Smooth muscle cell (in vitro differentiated cells): ENCODE data around the gene SLC34A3. TPM values are rescaled to one million over a fixed set of nuclear protein-coding genes. Genes with fewer than 3 reads are reported as not detected.

Experiments
- DNase-seq: peaks from one replicate; lab custom pipeline; 2025; ENCODE audit not compliant: unreplicated experiment; lab: John Stamatoyannopoulos, UW
- H2AFZ ChIP-seq: fragments of 200-600 bp; sonication (generic); 2 replicates; pipeline ENCODE4 v1.6.0; 2016; ENCODE audit warnings: antibody characterized with exemption, low read depth, mild to moderate bottlenecking
- H3F3A ChIP-seq: fragments of 200-600 bp; sonication (generic); 2 replicates; pipeline ENCODE4 v1.6.0; 2017; ENCODE audit warnings: antibody characterized with exemption, low read depth
- H3K27ac ChIP-seq: fragments of 200-600 bp; sonication (generic); 2 replicates; pipeline ENCODE4 v1.5.1; 2016; ENCODE audit warnings: low read depth, mild to moderate bottlenecking
- H3K27me3 ChIP-seq: fragments of 200-600 bp; sonication (generic); 2 replicates; pipeline ENCODE4 v1.6.1; 2016; ENCODE audit warnings: low read depth, mild to moderate bottlenecking
- H3K36me3 ChIP-seq: fragments of 200-600 bp; sonication (generic); 2 replicates; pipeline ENCODE4 v1.5.1; 2016; ENCODE audit warnings: low read depth
- H3K4me1 ChIP-seq: fragments of 200-600 bp; sonication (generic); 2 replicates; pipeline ENCODE4 v1.5.1; 2016; ENCODE audit warnings: low read depth
- H3K4me2 ChIP-seq: fragments of 200-600 bp; sonication (generic); 2 replicates; pipeline ENCODE4 v1.6.0; 2016; ENCODE audit warnings: mild to moderate bottlenecking
- H3K4me3 ChIP-seq: fragments of 200-600 bp; sonication (generic); 2 replicates; pipeline ENCODE4 v1.5.1; 2016; ENCODE audit warnings: mild to moderate bottlenecking
- H3K79me2 ChIP-seq: fragments of 200-600 bp; sonication (generic); 2 replicates; pipeline ENCODE4 v1.6.0; 2016; ENCODE audit warnings: low read depth, mild to moderate bottlenecking
- H3K9ac ChIP-seq: fragments of 200-600 bp; sonication (generic); 2 replicates; pipeline ENCODE4 v1.6.0; 2016; ENCODE audit warnings: low read depth
- H3K9me3 ChIP-seq: fragments of 200-600 bp; sonication (generic); replicated peaks from 2 replicates; pipeline ENCODE4 v1.5.1; 2016; ENCODE audit warnings: low read depth
- H4K20me1 ChIP-seq: fragments of 200-600 bp; sonication (generic); 2 replicates; pipeline ENCODE4 v1.6.0; 2016; ENCODE audit warnings: low read depth
- WGBS: methylation state at CpG from one replicate; pipeline ENCODE4 v1.1.7; 2016; ENCODE audit warnings: low lambda C conversion rate; 5-methylcytosine and 5-hydroxymethylcytosine counted together
- polyA plus RNA-seq: library from polyadenylated mRNA; unstranded; fragments of >200 nt; fragmentation: Nextera tagmentation; extraction: Ambion mirVana; gene quantifications from 2 replicates; pipeline ENCODE4 v1.2.1, GENCODE V29; 2016
- total RNA-seq: library from RNA; depleted of rRNA; stranded (reverse); fragments of >200 nt; gene quantifications from 2 replicates; pipeline ENCODE4 v1.2.3, GENCODE V29; 2014
- TF ChIP-seq, protein P1 (sequence below): fragments of 200-600 bp; sonication (generic); IDR thresholded peaks from 2 replicates; pipeline ENCODE4 v1.5.1; 2017; ENCODE audit warnings: borderline replicate concordance, mild to moderate bottlenecking, antibody characterized with exemption; ENCODE audit not compliant: insufficient read depth, poor library complexity, severe bottlenecking

The SLC34A3 gene
- total and polyA plus RNA-seq, 2 experiments from 2014 or later, result not detected

GRCh38 chr9:137221095-137221505 lies 9.6 kb upstream of the SLC34A3 start:
- Histone ChIP-seq H3F3A (no peaks in the 10 kb centered on the region), H3K4me3 (no peak overlapping the region), H3K79me2 (no peaks in the 10 kb centered on the region), H2AFZ (no peak overlapping the region), H3K36me3 (no peaks in the 10 kb centered on the region), H3K9ac (no peak overlapping the region), H3K27me3 (no peaks in the 10 kb centered on the region), H3K4me2 (peak overlapping the region; percentile 85), H3K9me3 (no peaks in the 10 kb centered on the region), H3K4me1 (peaks cover 8% of the 10 kb centered on the region), H3K27ac (no peak overlapping the region), H4K20me1 (no peaks in the 10 kb centered on the region)
- TF ChIP-seq, protein P1, sequence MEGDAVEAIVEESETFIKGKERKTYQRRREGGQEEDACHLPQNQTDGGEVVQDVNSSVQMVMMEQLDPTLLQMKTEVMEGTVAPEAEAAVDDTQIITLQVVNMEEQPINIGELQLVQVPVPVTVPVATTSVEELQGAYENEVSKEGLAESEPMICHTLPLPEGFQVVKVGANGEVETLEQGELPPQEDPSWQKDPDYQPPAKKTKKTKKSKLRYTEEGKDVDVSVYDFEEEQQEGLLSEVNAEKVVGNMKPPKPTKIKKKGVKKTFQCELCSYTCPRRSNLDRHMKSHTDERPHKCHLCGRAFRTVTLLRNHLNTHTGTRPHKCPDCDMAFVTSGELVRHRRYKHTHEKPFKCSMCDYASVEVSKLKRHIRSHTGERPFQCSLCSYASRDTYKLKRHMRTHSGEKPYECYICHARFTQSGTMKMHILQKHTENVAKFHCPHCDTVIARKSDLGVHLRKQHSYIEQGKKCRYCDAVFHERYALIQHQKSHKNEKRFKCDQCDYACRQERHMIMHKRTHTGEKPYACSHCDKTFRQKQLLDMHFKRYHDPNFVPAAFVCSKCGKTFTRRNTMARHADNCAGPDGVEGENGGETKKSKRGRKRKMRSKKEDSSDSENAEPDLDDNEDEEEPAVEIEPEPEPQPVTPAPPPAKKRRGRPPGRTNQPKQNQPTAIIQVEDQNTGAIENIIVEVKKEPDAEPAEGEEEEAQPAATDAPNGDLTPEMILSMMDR, result no peak
- no peak for DNase-seq
- 96% methylated on average over 9 of the region's 14 CpGs for WGBS

- H3K4me1 ChIP-seq, result peaks cover 8% of the 10 kb centered on the region
- no peak overlapping the region for H3K9ac ChIP-seq
- H3K4me3 ChIP-seq, result peak overlapping the region; percentile 48
- H3K27ac ChIP-seq, result no peak overlapping the region
- H3K36me3 ChIP-seq, result no peaks in the 10 kb centered on the region
- 18% methylated on average over 6 of the region's 61 CpGs for WGBS
- TF ChIP-seq, protein P1, result no peak
- no peaks in the 10 kb centered on the region for H3K79me2 ChIP-seq
- peak overlapping the region; percentile 85 for H3K4me2 ChIP-seq
- no peaks in the 10 kb centered on the region for H3K9me3 ChIP-seq
- no peaks in the 10 kb centered on the region for H3K27me3 ChIP-seq
- H3F3A ChIP-seq, result no peaks in the 10 kb centered on the region
- DNase-seq, result no peak
- H4K20me1 ChIP-seq, result no peaks in the 10 kb centered on the region
- H2AFZ ChIP-seq, result no peak overlapping the region
Observed at GRCh38 chr9:137221506-137222111, 9.1 kb upstream of the SLC34A3 start.

DNA sequence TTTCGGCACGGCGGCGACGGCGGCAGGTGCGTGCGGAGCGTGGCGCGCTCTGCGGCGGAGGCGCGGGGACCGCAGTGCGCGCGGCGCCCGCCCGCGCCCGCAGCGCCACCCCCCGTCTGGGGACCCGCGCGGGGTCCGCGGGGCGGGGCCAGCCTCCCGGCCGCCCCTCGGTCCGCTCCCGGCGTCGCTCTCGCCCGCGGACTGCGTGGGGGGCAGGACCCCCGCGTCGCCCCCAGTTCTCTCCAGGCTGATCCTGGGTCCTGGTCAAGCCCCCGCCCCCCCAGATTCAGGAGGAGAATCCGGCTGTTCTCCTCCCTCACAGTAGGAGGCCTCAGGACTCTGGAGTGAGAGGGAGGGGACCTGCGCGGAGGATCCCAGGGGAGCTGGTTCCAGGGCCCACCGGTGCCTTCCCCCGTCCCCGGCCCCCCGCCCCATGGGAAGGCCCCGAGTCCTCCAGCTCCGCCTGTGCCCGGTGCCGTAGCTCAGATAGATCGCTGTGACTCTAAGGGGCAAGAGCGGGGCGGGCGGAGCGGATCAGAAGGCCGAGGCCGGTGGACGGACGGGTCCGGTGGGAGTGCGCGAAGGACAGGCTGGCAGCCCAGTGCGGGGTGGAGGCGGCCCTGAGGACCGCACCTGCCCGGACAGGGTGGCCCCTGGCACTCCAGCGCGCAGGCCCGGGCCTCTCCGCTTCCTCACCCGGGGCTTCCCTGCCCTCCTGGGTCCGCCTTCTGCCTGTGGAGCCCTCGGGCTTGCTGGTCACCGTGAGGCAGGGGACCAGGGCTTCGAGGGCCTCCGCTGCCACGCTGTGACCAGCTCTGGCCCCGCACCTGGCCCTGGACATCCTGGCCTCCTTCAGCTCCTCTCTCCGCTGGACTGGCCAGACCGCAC lies 8.3 kb upstream of the SLC34A3 start, which contains the start of gene RNF208:
Gene RNF208 (minus strand): TSS at position 51 of the 888 bp plus-strand sequence. CDS start 1,028 bp downstream, outside the sequence.
- Histone ChIP-seq H3K27ac (no peak within 1 kb of the TSS), H3K27me3 (no peaks in the 10 kb centered on the region), H3K4me2 (peak within 1 kb of the TSS; percentile 89), H3K9me3 (no peaks in the 10 kb centered on the region), H4K20me1 (no peaks in the 10 kb centered on the region), H3F3A (no peaks in the 10 kb centered on the region), H3K4me1 (peaks cover 8% of the 10 kb centered on the region), H3K4me3 (peak within 1 kb of the TSS; percentile 61), H3K36me3 (no peaks in the 10 kb centered on the region), H3K9ac (no peak within 1 kb of the TSS), H3K79me2 (no peaks in the 10 kb centered on the region), H2AFZ (no peak within 1 kb of the TSS)
- DNase-seq, result no peak
- TF ChIP-seq, protein P1, result no peak
- whole genome bisulfite sequencing, result 12% methylated on average over 34 of the region's 88 CpGs
